Measurements from ENCODE around the gene IGFBP5. TPM values are rescaled to one million over a fixed set of nuclear protein-coding genes. Genes with fewer than 3 reads are reported as not detected.

IGFBP5 gene
- total RNA-seq, 4 donors from 2014 or later, result 99.5 to 550 (median 279) TPM

DNA sequence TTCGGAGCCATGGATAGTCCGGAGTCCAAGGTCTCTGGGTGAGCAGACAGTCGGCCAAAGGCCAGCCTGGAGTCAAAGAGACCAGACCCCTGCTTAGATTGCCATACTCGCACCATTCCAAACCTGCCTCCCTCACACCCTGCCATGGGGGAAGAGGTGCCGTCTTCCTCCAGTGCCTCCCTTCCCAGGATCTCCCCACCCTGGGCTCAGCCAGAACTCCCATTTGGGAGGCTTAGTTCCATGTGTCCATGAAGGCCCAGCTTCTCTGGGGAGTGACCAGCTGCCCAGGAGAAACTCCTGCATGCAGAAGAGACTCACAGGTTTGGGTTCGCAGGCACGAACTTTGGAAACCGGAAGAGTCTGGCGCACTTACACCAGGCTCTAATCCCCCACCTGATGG, 21.7 kb downstream of the IGFBP5 start:
- no peak overlapping the region for H3K4me3 ChIP-seq
- in situ Hi-C loops (cut with MboI; ENCODE audit: low sequenced_read_pairs in 4 of 4), result loop anchor here (25.0 kb wide), 1 partner anchor 636 kb away; no protein-coding TSS in a partner anchor
- ATAC-seq (no peak), DNase-seq (no peak)
- no peaks in the 10 kb centered on the region for H3K27me3 ChIP-seq
- peaks cover 0 to 34% of the 10 kb centered on the region in 2 donors for H3K36me3 ChIP-seq
- H3K27ac ChIP-seq, result peak overlapping the region in 3 of 4 donors; percentile 28 to 50 (median 33)
- TF ChIP-seq, protein P1, sequence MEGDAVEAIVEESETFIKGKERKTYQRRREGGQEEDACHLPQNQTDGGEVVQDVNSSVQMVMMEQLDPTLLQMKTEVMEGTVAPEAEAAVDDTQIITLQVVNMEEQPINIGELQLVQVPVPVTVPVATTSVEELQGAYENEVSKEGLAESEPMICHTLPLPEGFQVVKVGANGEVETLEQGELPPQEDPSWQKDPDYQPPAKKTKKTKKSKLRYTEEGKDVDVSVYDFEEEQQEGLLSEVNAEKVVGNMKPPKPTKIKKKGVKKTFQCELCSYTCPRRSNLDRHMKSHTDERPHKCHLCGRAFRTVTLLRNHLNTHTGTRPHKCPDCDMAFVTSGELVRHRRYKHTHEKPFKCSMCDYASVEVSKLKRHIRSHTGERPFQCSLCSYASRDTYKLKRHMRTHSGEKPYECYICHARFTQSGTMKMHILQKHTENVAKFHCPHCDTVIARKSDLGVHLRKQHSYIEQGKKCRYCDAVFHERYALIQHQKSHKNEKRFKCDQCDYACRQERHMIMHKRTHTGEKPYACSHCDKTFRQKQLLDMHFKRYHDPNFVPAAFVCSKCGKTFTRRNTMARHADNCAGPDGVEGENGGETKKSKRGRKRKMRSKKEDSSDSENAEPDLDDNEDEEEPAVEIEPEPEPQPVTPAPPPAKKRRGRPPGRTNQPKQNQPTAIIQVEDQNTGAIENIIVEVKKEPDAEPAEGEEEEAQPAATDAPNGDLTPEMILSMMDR (IDR thresholded peaks at IDR 0.05 in 4 of 5, conservative IDR thresholded peaks at IDR 0.05 in 1 of 5), result no peak
- TF ChIP-seq POLR2A (IDR thresholded peaks at IDR 0.05), result no peak
- peaks cover 3 to 4% of the 10 kb centered on the region in 2 donors for H3K4me1 ChIP-seq
- intact Hi-C loops (cut with DNase I; ENCODE audit: low total_unique reads), result no loop called here
- no peaks in the 10 kb centered on the region for H3K9me3 ChIP-seq

DNA sequence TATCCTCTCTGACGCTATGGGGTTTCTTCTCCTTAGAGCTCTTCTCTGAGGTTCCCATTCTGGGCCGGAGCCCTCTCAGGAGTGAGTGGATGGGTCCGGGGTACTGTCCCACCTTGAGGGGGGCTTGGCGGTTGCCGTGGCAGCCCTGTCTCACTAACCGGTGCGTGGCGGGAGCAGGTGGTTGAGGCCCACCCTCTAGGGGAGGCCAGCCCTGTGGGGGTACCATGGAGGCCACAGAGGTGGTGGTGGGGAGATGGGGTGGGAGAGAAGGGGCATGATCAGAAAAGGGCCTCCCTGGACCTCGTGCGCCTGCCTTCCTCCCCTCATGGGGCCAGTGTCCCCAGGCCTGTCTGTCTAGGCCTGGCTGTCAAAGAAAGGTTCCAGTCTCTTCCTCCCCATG, 22.3 kb downstream of the IGFBP5 start:
- Histone ChIP-seq H3K4me3 (no peak overlapping the region), H3K9me3 (no peaks in the 10 kb centered on the region), H3K4me1 (no peaks in the 10 kb centered on the region), H3K27me3 (no peaks in the 10 kb centered on the region), H3K27ac (peak overlapping the region in 3 of 4 donors; percentile 18 to 50 (median 28)), H3K36me3 (peaks cover 0 to 31% of the 10 kb centered on the region in 2 donors)
- no peak for TF ChIP-seq POLR2A (IDR thresholded peaks at IDR 0.05)
- TF ChIP-seq, protein P1 (IDR thresholded peaks at IDR 0.05 in 4 of 5, conservative IDR thresholded peaks at IDR 0.05 in 1 of 5), result no peak
- in situ Hi-C loops (cut with MboI; ENCODE audit: low sequenced_read_pairs in 4 of 4), result loop anchor here (25.0 kb wide), 1 partner anchor 636 kb away; no protein-coding TSS in a partner anchor
- ATAC-seq (no peak), DNase-seq (no peak)
- intact Hi-C loops (cut with DNase I; ENCODE audit: low total_unique reads), result no loop called here

DNA sequence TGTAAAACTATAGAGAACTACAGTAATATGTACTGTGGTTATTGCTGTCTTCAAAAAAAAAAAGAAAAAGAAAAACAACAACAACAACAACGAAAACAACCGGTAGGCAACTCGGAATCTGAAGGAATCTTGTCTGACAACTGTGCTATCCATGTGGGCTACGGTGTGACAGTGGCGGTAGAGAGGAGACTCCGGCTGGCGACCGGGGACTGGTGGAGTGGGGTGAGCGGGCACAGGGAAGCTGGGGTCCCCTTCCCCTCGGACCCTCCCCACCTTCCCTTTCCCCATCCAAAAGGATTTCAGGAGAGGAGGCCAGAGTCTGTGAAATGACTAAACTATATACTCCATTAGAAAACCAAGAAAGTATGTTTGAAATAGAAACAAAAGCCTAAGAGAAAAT, 22.9 kb downstream of the IGFBP5 start:
- no peak for ATAC-seq
- H3K36me3 ChIP-seq, result peaks cover 0 to 26% of the 10 kb centered on the region in 2 donors
- no peaks in the 10 kb centered on the region for H3K27me3 ChIP-seq
- intact Hi-C loops (cut with DNase I; ENCODE audit: low total_unique reads) (no loop called here), in situ Hi-C loops (cut with MboI; ENCODE audit: low sequenced_read_pairs in 4 of 4) (loop anchor here (25.0 kb wide), 1 partner anchor 635 kb away; no protein-coding TSS in a partner anchor)
- H3K4me1 ChIP-seq, result no peaks in the 10 kb centered on the region
- peak overlapping the region in 2 of 4 donors; percentile 33 to 50 for H3K27ac ChIP-seq
- TF ChIP-seq POLR2A (IDR thresholded peaks at IDR 0.05), result no peak
- TF ChIP-seq, protein P1 (IDR thresholded peaks at IDR 0.05 in 4 of 5, conservative IDR thresholded peaks at IDR 0.05 in 1 of 5), result no peak
- H3K9me3 ChIP-seq, result no peaks in the 10 kb centered on the region
- H3K4me3 ChIP-seq, result no peak overlapping the region
- no peak for DNase-seq

DNA sequence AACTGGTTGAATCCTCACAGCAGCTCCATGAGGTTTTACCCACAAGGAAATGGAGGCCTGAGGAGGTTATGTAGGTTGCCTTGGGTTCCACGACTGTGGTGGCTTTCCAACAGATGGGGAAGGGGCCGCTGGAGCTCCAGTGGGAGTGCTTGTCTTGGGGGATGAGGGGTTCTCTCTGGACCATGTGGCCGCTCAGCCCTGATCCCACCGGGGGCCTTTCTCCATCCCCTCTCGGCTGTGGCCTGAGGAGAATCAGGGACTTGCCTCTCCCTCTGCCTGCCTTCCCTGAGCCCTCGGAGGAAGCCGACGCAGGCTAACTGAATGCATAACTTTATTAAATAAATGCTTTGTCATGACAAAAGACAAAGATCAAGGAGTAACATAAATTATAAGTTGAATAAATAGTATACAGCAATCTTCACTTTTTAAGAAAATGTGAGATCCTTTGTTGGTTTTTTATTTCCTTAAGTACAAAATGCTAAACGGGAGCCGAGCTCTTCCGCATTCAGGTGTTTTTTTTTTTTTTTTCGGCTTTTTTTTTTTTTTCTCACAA, 23.5 kb downstream of the IGFBP5 start:
- Histone ChIP-seq H3K4me3 (no peak overlapping the region), H3K27me3 (no peaks in the 10 kb centered on the region), H3K36me3 (peaks cover 0 to 20% of the 10 kb centered on the region in 2 donors), H3K27ac (peak overlapping the region in 3 of 4 donors; percentile 50 to 57 (median 56)), H3K4me1 (no peaks in the 10 kb centered on the region), H3K9me3 (no peaks in the 10 kb centered on the region)
- TF ChIP-seq POLR2A (IDR thresholded peaks at IDR 0.05), result no peak
- TF ChIP-seq, protein P1 (IDR thresholded peaks at IDR 0.05 in 4 of 5, conservative IDR thresholded peaks at IDR 0.05 in 1 of 5), result no peak
- DNase-seq, result no peak
- intact Hi-C loops (cut with DNase I; ENCODE audit: low total_unique reads) (no loop called here), in situ Hi-C loops (cut with MboI; ENCODE audit: low sequenced_read_pairs in 4 of 4) (loop anchor here (25.0 kb wide), 1 partner anchor 635 kb away; no protein-coding TSS in a partner anchor)
- no peak for ATAC-seq
